Measurements from ENCODE around the gene OAF.

The OAF gene

DNA sequence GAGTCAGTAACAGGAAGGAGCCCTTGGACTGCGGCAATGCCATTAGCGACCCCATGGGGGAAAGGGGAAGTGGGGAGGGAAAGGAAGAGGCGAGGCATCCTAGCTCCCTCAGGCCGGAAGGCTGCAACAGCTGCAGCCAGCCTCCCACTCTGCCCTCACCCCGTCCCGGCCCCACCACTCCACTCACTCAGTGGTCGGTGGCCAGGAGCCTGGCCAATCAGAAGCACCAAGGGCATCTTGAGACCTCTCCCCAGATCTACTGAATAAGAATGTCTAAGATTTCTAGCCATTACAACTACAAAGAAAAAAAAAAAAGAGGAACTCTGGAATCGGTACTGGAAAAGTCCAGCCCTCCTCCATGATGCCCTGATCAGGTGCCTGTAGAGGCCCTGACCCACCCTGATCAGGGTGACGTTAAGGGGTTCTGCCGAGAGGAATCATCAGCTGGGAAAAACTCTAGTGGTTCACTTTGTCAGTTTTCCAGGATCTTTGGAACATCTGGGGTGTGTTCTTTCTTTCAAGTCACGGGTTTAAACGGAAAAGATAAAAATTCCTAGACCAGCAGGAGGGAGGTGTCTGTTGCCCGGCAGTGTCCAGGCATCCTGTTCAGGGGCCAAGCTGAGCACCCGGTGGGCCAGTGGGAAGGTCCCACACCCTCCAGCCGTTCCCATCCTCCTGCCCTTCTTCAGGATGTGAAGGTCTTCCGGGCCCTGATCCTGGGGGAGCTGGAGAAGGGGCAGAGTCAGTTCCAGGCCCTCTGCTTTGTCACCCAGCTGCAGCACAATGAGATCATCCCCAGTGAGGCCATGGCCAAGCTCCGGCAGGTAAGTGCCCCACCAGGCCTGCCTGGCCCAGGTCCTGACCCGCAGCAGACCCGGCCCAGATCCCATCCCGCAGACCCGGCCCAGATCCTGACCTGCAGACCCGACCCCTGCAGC lies 14.4 kb downstream of the OAF start:
- peak overlapping the region; percentile 67 for H3K27ac ChIP-seq (replicated peaks)
- TF ChIP-seq CTCF (IDR thresholded peaks at IDR 0.05; ENCODE audit: insufficient read depth, low read length) = no peak
- TF ChIP-seq SPI1 (IDR thresholded peaks at IDR 0.05; ENCODE audit: borderline replicate concordance, low read depth) = peak; percentile 97
- TF ChIP-seq REST (IDR thresholded peaks at IDR 0.05; ENCODE audit: insufficient replicate concordance, low read depth) = no peak
- TF ChIP-seq POLR2AphosphoS5 (IDR thresholded peaks at IDR 0.05; ENCODE audit: low read depth) = peak; percentile 85
- peak; percentile 77 for TF ChIP-seq GABPA (IDR thresholded peaks at IDR 0.05; ENCODE audit: low read depth)
- peak; percentile 63 to 90 for DNase-seq (ENCODE audit: low read depth in 1 of 2, low spot score in 1 of 2)
- H3K4me3 ChIP-seq (replicated peaks; ENCODE audit: insufficient read depth, low read length) = no peak overlapping the region
- no peaks in the 10 kb centered on the region for H3K27me3 ChIP-seq (ENCODE audit: insufficient read depth, poor library complexity, severe bottlenecking)

GRCh38 chr11:120226242-120226641 lies 15.4 kb downstream of the OAF start:
- TF ChIP-seq POLR2AphosphoS5 (IDR thresholded peaks at IDR 0.05; ENCODE audit: low read depth) (no peak), SPI1 (IDR thresholded peaks at IDR 0.05; ENCODE audit: borderline replicate concordance, low read depth) (no peak), REST (IDR thresholded peaks at IDR 0.05; ENCODE audit: insufficient replicate concordance, low read depth) (no peak), GABPA (IDR thresholded peaks at IDR 0.05; ENCODE audit: low read depth) (no peak), CTCF (IDR thresholded peaks at IDR 0.05; ENCODE audit: insufficient read depth, low read length) (no peak)
- no peak for DNase-seq (ENCODE audit: low read depth in 1 of 2, low spot score in 1 of 2)
- Histone ChIP-seq H3K27me3 (ENCODE audit: insufficient read depth, poor library complexity, severe bottlenecking) (no peaks in the 10 kb centered on the region), H3K4me3 (replicated peaks; ENCODE audit: insufficient read depth, low read length) (no peak overlapping the region), H3K27ac (replicated peaks) (no peak overlapping the region)

DNA sequence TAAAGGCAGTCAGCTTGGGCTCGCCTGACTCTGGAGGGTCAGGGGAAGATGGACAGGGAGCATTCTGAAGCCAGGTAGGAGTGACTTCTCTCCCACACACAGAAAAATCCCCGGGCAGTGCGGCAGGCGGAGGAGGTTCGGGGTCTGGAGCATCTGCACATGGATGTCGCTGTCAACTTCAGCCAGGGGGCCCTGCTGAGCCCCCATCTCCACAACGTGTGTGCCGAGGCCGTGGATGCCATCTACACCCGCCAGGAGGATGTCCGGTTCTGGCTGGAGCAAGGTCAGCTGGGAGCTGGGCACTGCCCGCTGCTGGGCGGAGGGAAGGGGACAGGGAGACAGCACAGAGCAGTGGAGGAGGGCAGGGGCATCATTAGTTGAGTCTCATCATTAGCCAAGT lies 15.9 kb downstream of the OAF start:
- no peak for TF ChIP-seq CTCF (IDR thresholded peaks at IDR 0.05; ENCODE audit: insufficient read depth, low read length)
- no peak for TF ChIP-seq REST (IDR thresholded peaks at IDR 0.05; ENCODE audit: insufficient replicate concordance, low read depth)
- H3K4me3 ChIP-seq (replicated peaks; ENCODE audit: insufficient read depth, low read length) = no peak overlapping the region
- H3K27me3 ChIP-seq (ENCODE audit: insufficient read depth, poor library complexity, severe bottlenecking) = no peaks in the 10 kb centered on the region
- no peak overlapping the region for H3K27ac ChIP-seq (replicated peaks)
- DNase-seq (ENCODE audit: low read depth in 1 of 2, low spot score in 1 of 2) = no peak
